ENCODE results near the gene BRINP2.

BRINP2 gene, protein sequence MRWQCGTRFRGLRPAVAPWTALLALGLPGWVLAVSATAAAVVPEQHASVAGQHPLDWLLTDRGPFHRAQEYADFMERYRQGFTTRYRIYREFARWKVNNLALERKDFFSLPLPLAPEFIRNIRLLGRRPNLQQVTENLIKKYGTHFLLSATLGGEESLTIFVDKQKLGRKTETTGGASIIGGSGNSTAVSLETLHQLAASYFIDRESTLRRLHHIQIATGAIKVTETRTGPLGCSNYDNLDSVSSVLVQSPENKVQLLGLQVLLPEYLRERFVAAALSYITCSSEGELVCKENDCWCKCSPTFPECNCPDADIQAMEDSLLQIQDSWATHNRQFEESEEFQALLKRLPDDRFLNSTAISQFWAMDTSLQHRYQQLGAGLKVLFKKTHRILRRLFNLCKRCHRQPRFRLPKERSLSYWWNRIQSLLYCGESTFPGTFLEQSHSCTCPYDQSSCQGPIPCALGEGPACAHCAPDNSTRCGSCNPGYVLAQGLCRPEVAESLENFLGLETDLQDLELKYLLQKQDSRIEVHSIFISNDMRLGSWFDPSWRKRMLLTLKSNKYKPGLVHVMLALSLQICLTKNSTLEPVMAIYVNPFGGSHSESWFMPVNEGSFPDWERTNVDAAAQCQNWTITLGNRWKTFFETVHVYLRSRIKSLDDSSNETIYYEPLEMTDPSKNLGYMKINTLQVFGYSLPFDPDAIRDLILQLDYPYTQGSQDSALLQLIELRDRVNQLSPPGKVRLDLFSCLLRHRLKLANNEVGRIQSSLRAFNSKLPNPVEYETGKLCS

DNA sequence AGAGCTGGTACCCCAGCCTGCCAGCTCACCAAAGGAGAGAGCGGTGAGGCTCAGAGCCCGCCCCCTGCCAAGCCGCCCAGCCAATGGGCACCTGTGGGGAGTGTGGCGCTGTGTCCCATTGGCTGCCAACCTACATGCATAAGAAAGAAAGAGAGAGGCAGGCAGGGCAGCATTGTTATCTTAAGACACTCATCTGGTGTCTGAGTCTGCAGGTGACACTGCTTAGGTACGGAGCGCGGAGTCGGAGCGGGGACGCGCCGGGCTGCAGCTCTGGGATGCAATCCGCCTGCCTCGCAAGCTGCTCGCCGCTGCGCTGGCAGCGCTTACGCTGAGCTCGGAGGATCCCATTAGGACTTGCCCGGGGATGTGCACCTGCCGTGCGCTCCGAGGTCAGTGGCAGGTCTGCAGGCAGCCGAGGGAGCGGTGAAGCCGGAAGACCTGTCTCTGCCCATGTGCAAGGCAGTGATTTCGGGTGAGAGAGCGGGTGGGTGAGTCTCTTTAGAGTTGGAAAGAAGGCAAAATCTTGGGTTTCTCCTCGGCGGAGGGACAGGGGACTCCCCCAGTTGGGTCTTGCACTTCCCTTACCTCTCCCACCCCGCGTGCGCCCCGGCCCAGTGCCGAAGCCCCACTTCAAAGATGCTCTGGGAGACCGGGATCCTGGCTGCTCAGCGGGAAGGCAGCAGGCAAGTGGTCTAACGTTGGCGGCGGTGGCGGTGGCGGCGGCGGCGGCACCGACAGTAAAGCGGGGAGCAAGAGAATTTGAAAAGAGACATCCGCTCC is at the start of gene BRINP2:
Gene BRINP2, plus strand, starts transcription at position 203 of the 780 bp plus-strand sequence. CDS start 58,919 bp downstream, outside the sequence.
- peaks cover 22 to 35% of the 10 kb centered on the region in 2 donors for H3K27me3 ChIP-seq (ENCODE audit: control insufficient read depth in 1 of 2, insufficient read depth in 2 of 2, low read length in 2 of 2)
- H3K36me3 ChIP-seq (ENCODE audit: insufficient read depth, low read length): no peaks in the 10 kb centered on the region
- no peaks in the 10 kb centered on the region for H3K4me1 ChIP-seq (ENCODE audit: insufficient read depth, low read length)
- no peak within 1 kb of the TSS for H3K9ac ChIP-seq (ENCODE audit: low read length)
- peak within 1 kb of the TSS; percentile 34 to 50 for H3K4me3 ChIP-seq (ENCODE audit: low read depth in 1 of 2, low read length in 2 of 2)
- H3K27ac ChIP-seq (ENCODE audit: low read depth, low read length): no peak within 1 kb of the TSS
- H3K9me3 ChIP-seq (ENCODE audit: low read length): no peaks in the 10 kb centered on the region

DNA sequence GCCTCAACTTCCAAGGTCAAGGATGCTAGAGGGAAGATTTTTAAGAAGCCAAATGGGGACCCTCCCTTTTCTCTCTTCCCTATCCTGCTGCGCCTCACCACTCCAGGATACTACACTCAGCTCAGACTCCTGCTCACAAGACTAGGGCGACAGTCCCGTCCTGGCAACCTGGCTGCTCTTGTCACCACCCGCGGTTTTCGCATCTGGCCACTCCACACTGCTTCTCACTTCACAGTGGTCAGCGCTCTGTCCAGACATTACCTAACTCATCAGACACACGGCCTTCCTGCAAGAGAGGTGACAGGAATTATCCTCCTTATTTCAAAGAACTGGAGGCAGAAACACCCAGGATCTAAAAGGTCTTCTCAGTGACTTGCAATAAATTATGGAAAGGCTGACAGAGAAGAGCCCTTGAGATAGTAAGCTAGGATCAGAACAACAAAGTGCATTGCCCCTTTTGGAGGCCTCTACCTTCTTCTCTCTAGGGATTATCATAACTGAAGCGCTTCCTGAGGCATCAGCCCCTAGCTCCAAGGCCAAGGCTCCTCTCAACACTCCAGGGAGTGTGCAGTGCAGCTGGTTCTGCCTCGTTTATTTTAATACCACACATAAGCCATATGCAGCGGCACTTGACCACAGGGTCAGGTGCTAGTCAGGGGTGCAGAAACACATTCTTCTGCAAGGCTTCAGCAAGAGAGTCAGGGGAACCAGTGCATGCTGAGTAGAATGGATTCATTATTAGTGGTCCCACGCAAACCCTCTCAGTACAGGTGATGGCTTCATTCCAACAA is 48.1 kb upstream of the BRINP2 start:
- Histone ChIP-seq H3K27ac (ENCODE audit: low read depth, low read length) (no peak overlapping the region), H3K9me3 (ENCODE audit: low read length) (no peaks in the 10 kb centered on the region)

DNA sequence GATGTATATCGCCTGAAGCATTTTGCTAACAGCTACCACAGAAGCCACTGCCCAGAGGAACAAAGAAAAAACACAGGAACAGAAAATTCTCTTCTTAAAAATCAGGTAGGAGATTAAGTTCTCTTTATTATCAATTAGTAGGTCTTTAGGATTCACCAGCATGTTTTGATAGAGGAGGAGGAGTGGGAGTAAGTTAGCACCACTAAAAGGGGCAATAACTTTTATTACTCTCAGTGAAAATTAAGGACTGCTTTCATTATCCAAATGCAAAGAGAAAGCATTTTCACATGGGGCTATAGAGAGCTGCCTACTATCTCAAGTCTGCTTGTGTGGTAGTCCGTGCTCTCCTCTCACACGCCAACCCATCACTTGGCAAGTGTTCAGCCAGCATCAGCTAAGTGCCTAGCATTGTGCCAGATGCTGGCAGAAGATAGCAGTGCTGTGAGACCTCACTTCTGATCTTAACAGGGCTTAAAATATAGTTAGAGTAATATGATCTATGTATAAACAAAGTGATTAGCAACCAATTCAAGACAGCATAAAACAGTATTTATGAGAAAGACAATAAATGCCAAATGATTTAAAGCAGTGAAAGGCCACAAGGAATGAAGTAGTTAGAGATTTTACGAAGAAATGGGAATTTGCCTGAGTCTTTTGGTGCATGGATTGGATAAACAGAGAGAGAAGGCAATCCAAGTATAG is 46.0 kb upstream of the BRINP2 start:
- Histone ChIP-seq H3K9me3 (ENCODE audit: low read length) (no peaks in the 10 kb centered on the region), H3K27me3 (ENCODE audit: control insufficient read depth in 1 of 2, insufficient read depth in 2 of 2, low read length in 2 of 2) (no peaks in the 10 kb centered on the region), H3K4me3 (ENCODE audit: low read depth in 1 of 2, low read length in 2 of 2) (no peak overlapping the region), H3K4me1 (ENCODE audit: insufficient read depth, low read length) (no peaks in the 10 kb centered on the region), H3K27ac (ENCODE audit: low read depth, low read length) (no peak overlapping the region), H3K9ac (ENCODE audit: low read length) (no peak overlapping the region), H3K36me3 (ENCODE audit: insufficient read depth, low read length) (no peaks in the 10 kb centered on the region)

More for the DNA sequence above, 48.1 kb upstream of the BRINP2 start:
- Histone ChIP-seq H3K4me1 (ENCODE audit: insufficient read depth, low read length) (no peaks in the 10 kb centered on the region), H3K9ac (ENCODE audit: low read length) (no peak overlapping the region), H3K27me3 (ENCODE audit: control insufficient read depth in 1 of 2, insufficient read depth in 2 of 2, low read length in 2 of 2) (no peaks in the 10 kb centered on the region), H3K4me3 (ENCODE audit: low read depth in 1 of 2, low read length in 2 of 2) (no peak overlapping the region), H3K36me3 (ENCODE audit: insufficient read depth, low read length) (no peaks in the 10 kb centered on the region)

DNA sequence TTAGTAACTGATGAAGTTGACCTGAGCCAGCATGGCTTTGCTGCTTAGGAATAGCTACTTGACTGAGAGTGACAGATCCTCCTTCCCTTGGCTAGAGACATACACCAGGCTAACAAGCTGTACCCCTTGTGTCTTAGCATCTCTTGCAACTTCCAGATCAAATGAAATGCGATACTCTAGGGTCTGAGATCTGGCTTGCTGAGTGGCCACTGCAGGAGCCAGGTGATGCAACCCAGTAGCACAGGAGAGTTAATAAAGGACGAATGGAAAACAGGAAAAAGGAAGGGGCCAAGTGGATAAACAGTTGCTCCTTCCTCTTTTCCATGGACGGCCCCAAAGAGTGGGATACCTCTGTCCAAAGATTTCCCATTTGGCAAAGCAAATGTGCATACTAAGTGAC is 44.5 kb upstream of the BRINP2 start:
- Histone ChIP-seq H3K4me3 (ENCODE audit: low read depth in 1 of 2, low read length in 2 of 2) (no peak overlapping the region), H3K27ac (ENCODE audit: low read depth, low read length) (no peak overlapping the region), H3K9me3 (ENCODE audit: low read length) (no peaks in the 10 kb centered on the region), H3K27me3 (ENCODE audit: control insufficient read depth in 1 of 2, insufficient read depth in 2 of 2, low read length in 2 of 2) (no peaks in the 10 kb centered on the region), H3K36me3 (ENCODE audit: insufficient read depth, low read length) (no peaks in the 10 kb centered on the region), H3K4me1 (ENCODE audit: insufficient read depth, low read length) (no peaks in the 10 kb centered on the region), H3K9ac (ENCODE audit: low read length) (no peak overlapping the region)

DNA sequence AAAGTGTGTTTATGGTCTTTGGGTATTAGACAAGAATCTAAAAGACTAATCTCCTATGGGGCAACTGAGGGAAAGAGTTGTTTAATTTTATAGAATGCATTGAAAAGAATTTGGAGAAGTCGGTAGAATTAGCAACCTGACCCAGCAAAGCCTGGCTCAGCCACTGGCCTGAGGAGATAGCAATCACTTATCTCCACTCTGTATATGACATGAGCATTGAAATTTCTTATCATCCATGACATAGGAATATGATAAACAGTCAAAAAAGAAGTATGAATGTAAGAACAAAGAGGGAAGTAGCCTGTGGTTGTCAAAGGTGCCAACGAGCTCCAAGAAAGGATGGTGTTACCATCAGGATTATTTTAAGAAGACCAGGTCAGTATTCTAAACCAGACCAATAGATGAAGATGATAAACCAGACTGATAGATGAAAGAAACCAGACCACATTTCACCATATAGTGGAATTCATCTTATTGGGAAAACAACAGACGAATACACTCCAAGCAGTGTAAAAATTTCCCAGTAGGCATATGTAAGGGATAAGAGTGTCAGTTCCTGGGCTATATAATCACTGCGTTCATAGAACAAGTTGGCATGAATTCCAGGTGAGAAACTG is 42.0 kb upstream of the BRINP2 start:
- Histone ChIP-seq H3K9ac (ENCODE audit: low read length) (no peak overlapping the region), H3K27ac (ENCODE audit: low read depth, low read length) (no peak overlapping the region), H3K36me3 (ENCODE audit: insufficient read depth, low read length) (no peaks in the 10 kb centered on the region), H3K27me3 (ENCODE audit: control insufficient read depth in 1 of 2, insufficient read depth in 2 of 2, low read length in 2 of 2) (no peaks in the 10 kb centered on the region), H3K4me3 (ENCODE audit: low read depth in 1 of 2, low read length in 2 of 2) (no peak overlapping the region), H3K9me3 (ENCODE audit: low read length) (no peaks in the 10 kb centered on the region), H3K4me1 (ENCODE audit: insufficient read depth, low read length) (no peaks in the 10 kb centered on the region)

DNA sequence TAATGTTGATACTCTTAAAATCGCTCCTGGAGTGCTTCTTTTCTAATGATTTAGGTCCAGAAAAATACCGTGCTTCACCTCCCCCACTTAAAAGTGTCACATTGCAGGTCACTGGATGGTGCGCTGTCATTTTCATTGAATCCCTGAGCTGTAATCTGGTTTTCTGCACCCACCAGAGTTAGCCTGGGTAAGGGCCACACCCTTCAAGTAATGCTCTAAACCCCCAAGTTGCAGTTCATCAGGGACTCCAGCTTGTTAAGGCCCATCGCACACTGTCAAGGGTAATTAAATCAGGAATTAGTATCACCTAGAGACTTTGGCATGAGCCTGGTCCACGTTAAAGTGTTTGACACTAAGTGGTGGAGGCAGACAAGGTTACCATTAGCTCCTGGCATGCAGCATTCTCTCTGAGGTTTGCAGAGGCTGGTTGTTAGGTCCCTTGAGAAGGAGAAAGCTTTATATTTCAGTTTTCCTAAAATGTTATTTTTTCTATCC is 40.3 kb upstream of the BRINP2 start:
- no peaks in the 10 kb centered on the region for H3K9me3 ChIP-seq (ENCODE audit: low read length)
- H3K4me1 ChIP-seq (ENCODE audit: insufficient read depth, low read length): no peaks in the 10 kb centered on the region
- no peak overlapping the region for H3K27ac ChIP-seq (ENCODE audit: low read depth, low read length)
- H3K27me3 ChIP-seq (ENCODE audit: control insufficient read depth in 1 of 2, insufficient read depth in 2 of 2, low read length in 2 of 2): no peaks in the 10 kb centered on the region
- H3K36me3 ChIP-seq (ENCODE audit: insufficient read depth, low read length): no peaks in the 10 kb centered on the region
- no peak overlapping the region for H3K9ac ChIP-seq (ENCODE audit: low read length)
- H3K4me3 ChIP-seq (ENCODE audit: low read depth in 1 of 2, low read length in 2 of 2): no peak overlapping the region

DNA sequence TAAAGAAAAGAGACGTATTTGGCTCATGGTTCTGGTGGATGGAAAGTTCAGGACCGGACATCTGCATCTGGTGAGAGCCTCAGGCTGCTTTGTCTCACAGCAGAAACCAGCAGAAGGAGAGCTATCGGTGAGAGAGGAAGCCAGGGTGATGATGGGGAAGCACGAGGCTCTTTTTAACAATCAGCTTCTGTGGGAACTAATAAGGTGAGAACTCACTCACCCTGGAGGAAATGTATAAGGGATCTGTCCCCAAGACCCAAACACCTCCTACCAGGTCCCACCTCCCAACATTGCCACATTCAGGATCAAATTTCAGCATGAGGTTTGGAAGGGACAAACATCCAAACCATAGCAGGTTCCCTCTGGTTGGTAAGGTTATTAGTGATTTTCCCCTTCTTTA is 39.0 kb upstream of the BRINP2 start:
- Histone ChIP-seq H3K4me3 (ENCODE audit: low read depth in 1 of 2, low read length in 2 of 2) (no peak overlapping the region), H3K4me1 (ENCODE audit: insufficient read depth, low read length) (no peaks in the 10 kb centered on the region), H3K36me3 (ENCODE audit: insufficient read depth, low read length) (no peaks in the 10 kb centered on the region), H3K9me3 (ENCODE audit: low read length) (no peaks in the 10 kb centered on the region), H3K27me3 (ENCODE audit: control insufficient read depth in 1 of 2, insufficient read depth in 2 of 2, low read length in 2 of 2) (no peaks in the 10 kb centered on the region), H3K9ac (ENCODE audit: low read length) (no peak overlapping the region), H3K27ac (ENCODE audit: low read depth, low read length) (no peak overlapping the region)

DNA sequence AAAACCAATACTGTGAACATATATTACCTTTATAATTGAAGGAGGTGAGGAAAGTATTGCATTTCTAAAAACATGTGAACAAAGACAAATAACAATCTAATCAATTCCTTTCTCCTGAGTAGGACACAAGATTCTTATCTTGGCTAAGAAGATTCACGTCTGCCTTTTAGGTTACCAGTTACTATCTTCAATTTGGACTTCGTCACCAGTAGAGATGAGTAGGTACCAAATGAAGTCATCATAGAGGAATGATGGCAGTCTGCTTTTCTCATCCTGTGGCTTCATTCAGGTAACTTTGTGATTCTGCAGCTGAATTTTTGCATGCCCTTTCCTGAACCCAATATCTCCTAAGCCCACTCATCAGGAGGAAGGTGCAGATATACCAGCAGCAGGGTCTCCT is 38.6 kb upstream of the BRINP2 start:
- no peaks in the 10 kb centered on the region for H3K36me3 ChIP-seq (ENCODE audit: insufficient read depth, low read length)
- H3K4me3 ChIP-seq (ENCODE audit: low read depth in 1 of 2, low read length in 2 of 2): no peak overlapping the region
- H3K9ac ChIP-seq (ENCODE audit: low read length): no peak overlapping the region
- H3K27me3 ChIP-seq (ENCODE audit: control insufficient read depth in 1 of 2, insufficient read depth in 2 of 2, low read length in 2 of 2): no peaks in the 10 kb centered on the region
- no peaks in the 10 kb centered on the region for H3K4me1 ChIP-seq (ENCODE audit: insufficient read depth, low read length)
- H3K27ac ChIP-seq (ENCODE audit: low read depth, low read length): no peak overlapping the region
- H3K9me3 ChIP-seq (ENCODE audit: low read length): no peaks in the 10 kb centered on the region

DNA sequence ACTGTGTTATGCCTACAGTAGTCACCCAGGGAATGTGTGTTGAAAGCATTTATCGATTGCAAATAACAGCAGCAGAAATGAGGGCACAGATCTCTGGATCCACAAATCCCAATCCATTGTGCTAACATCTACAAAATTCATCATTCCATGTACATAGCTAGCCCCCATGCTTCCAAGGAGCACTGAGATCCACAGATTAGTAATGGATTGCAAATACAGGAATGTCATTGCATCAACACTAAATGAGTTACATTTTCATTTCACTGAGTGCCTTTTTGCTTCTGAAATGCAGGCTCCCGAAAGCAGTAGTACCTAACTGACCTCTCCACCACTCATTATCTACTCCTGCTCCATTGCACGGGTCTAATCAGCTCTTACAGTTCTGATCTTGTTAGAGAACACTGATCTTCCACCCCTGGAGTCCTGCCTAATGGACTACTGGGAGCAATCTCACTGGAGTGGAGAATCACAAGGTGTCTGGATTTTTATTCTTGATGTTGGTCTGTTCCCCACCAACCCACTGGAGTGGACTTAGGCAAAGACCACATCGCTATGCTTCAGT is 36.7 kb upstream of the BRINP2 start:
- Histone ChIP-seq H3K27me3 (ENCODE audit: control insufficient read depth in 1 of 2, insufficient read depth in 2 of 2, low read length in 2 of 2) (no peaks in the 10 kb centered on the region), H3K9ac (ENCODE audit: low read length) (no peak overlapping the region), H3K9me3 (ENCODE audit: low read length) (no peaks in the 10 kb centered on the region), H3K4me1 (ENCODE audit: insufficient read depth, low read length) (no peaks in the 10 kb centered on the region), H3K36me3 (ENCODE audit: insufficient read depth, low read length) (no peaks in the 10 kb centered on the region), H3K27ac (ENCODE audit: low read depth, low read length) (no peak overlapping the region), H3K4me3 (ENCODE audit: low read depth in 1 of 2, low read length in 2 of 2) (no peak overlapping the region)

DNA sequence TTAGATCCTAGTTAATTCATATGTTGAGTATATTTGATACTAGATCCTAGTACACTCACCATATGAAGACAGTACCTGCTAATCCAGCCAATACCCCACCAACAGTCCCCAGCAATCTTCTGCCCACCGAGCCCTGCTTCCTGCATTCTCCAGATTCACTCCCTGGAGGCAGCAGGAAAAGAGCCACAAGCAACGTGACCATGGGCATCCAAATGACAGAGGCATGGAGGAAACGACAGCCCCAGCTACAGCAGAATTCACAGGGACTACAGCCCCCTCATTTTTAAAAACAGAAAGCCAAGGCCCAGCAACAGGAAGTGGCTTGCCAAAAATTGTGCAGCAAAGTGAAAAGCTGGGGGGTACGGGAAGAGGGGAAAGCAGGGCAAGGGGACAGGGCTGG is 35.5 kb upstream of the BRINP2 start:
- H3K4me3 ChIP-seq (ENCODE audit: low read depth in 1 of 2, low read length in 2 of 2): no peak overlapping the region
- no peaks in the 10 kb centered on the region for H3K9me3 ChIP-seq (ENCODE audit: low read length)
- H3K27me3 ChIP-seq (ENCODE audit: control insufficient read depth in 1 of 2, insufficient read depth in 2 of 2, low read length in 2 of 2): no peaks in the 10 kb centered on the region
- no peaks in the 10 kb centered on the region for H3K4me1 ChIP-seq (ENCODE audit: insufficient read depth, low read length)
- no peaks in the 10 kb centered on the region for H3K36me3 ChIP-seq (ENCODE audit: insufficient read depth, low read length)
- no peak overlapping the region for H3K27ac ChIP-seq (ENCODE audit: low read depth, low read length)
- H3K9ac ChIP-seq (ENCODE audit: low read length): no peak overlapping the region
